GM12891 (cell line): ENCODE data around the gene MAP3K7CL. TPM values are rescaled to one million over a fixed set of nuclear protein-coding genes. Genes with fewer than 3 reads are reported as not detected.

Source experiments
- DNase-seq: peaks from one replicate; pipeline ENCODE4 v3.0.0; 2011; ENCODE audit warnings: low spot score; ENCODE audit not compliant: insufficient read length
- FAIRE-seq: peaks from 2 replicates; lab custom pipeline; 2011; peaks lifted over from hg19 to GRCh38; lab: Jason Lieb, UNC
- PAX5 ChIP-seq: IDR thresholded peaks from 2 replicates; pipeline ENCODE4 v1.6.1; 2011; ENCODE audit warnings: low read length, moderate library complexity, mild to moderate bottlenecking; ENCODE audit not compliant: insufficient read depth, severe bottlenecking
- POLR2A ChIP-seq: IDR thresholded peaks from 2 replicates; pipeline ENCODE4 v1.6.1; 2011; ENCODE audit warnings: low read depth, low read length, control low read depth
- POLR2AphosphoS5 ChIP-seq: IDR thresholded peaks from 2 replicates; pipeline ENCODE4 v1.6.1; 2011; ENCODE audit warnings: low read depth, low read length, control low read depth
- POU2F2 ChIP-seq: IDR thresholded peaks from 2 replicates; pipeline ENCODE4 v1.6.1; 2011; ENCODE audit warnings: low read depth, mild to moderate bottlenecking, control low read depth, low read length, moderate library complexity
- SPI1 ChIP-seq: IDR thresholded peaks from 2 replicates; pipeline ENCODE4 v1.6.1; 2011; ENCODE audit warnings: low read depth, low read length, control low read depth
- TAF1 ChIP-seq: IDR thresholded peaks from 2 replicates; pipeline ENCODE4 v1.6.1; 2011; ENCODE audit warnings: low read depth, low read length, control low read depth
- polyA plus RNA-seq: library from polyadenylated mRNA; unstranded; fragments of >200 nt; gene quantifications from one replicate; pipeline ENCODE4 v1.2.1, GENCODE V29; 2012; ENCODE audit warnings: low read depth, missing spikeins, inconsistent platforms; ENCODE audit not compliant: missing spikeins

Gene MAP3K7CL, protein sequence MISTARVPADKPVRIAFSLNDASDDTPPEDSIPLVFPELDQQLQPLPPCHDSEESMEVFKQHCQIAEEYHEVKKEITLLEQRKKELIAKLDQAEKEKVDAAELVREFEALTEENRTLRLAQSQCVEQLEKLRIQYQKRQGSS
- 13.5 TPM for polyA plus RNA-seq

DNA sequence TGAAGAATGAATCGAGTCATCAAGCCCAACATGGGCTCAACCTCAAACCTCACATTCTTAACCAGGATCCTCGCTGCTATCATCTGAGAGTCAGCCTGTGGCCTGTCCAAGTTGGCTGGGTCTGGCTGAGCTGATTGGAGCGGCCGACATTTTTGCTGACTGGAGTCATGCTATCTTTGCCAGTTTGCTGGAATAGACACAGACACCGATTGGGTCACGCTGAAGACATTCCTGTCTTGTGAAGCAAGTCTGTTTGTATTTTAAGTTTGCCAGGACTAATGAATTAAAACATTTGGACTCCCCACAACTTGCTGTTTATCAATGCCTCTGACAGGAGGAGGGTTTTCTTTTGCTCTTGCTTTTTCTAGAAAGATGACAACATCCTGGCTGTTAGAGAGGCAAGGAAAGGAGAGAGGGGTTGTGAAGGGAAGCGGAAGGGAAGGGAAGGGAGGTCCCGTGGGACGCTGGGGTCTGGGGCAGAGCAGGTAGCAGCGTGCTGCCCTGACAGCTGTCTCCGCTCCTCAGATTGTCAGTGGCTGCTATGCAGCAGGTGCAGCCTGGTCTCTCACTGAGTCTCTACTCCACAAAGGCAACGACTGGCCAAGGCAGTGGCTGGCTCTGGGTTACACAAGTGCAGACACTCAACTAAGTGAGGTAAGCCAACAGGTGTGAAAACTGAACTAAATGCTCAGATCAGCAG, at the start of gene MAP3K7CL:
Gene MAP3K7CL, plus strand, starts transcription at position 375 of the 700 bp plus-strand sequence. CDS start 2,701 bp downstream, outside the sequence.
- DNase-seq (no peak), FAIRE-seq (no peak)
- TF ChIP-seq POLR2AphosphoS5 (no peak), POU2F2 (no peak), TAF1 (no peak)

DNA sequence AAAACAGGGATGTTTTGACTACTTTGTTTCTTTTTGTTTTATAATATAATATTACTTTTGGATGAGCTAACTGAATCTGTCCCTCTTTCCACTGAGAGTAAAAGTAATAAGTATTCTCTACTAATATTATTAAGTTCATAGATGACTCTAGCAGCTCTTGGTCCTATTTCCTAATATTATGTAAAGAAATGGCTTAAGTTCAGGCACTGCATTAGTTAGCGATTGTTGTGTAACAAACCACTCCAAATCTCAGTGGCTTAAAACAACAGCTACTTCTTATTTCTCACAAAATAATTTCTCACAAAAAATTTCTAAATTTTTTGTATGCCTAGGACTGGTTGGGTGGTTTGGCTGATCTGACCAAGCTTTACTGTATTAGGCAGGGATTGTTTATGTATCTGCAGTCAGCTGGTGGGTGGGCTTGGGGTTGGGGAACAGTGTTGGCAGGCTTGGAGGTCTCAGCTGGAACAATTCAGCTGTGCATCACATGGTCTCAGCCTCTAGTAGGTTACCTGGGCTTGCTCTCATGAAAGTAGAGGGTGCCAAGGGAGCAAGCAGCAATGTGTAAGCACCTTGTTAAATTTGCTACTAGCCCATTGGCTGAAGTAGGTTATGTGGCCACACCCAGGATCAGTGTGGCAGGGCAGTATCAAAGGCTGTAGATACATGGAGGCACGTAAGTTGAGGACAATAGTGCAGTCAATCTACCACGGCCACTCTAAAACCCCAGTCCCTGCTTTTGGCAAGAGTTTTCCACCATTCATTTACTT, 48.2 kb upstream of the MAP3K7CL start:
- no peak for DNase-seq
- TF ChIP-seq TAF1 (no peak), SPI1 (no peak), POU2F2 (no peak), POLR2A (no peak), POLR2AphosphoS5 (no peak)
- peak; percentile 76 for FAIRE-seq

DNA sequence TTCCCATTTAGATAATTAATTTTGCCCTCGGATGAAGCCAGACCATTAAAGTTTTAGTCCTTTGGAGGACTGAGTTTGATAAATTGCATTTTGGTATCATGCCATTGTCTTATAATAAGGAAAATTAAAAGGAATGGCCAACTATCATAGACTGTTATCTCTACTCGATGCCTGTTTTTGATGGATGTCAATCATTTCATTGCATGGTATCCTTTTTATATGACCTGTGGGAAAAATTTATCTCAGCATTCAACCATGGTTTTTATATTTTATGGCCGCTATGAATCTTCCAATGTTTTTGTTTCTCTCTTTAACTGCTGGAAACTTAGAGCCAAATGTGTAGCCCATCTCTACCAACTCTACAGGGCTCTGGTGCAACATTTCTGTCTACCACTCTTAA, 47.1 kb upstream of the MAP3K7CL start:
- FAIRE-seq (no peak), DNase-seq (no peak)
- TF ChIP-seq POLR2A (no peak), POLR2AphosphoS5 (no peak)

DNA sequence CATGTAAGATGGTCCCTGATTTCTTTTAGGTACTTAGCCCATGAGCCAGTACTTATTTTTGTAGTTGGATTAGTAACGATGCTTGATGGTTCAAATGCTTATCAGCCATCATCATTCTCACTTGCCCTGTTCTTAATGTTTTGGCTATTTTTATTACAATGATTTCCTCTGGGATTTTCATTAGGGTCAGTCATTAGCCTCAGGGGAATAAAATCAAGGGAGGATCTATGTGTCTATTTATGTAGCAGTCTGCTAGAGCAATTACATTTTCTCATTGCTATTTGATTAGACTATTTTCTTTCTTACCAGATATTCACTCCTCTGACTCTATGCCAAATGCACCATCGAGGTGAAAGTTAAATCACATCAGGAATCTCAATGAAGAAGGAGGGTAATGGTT, 46.1 kb upstream of the MAP3K7CL start:
- peak; percentile 45 for FAIRE-seq
- TF ChIP-seq POU2F2 (no peak), TAF1 (no peak)

DNA sequence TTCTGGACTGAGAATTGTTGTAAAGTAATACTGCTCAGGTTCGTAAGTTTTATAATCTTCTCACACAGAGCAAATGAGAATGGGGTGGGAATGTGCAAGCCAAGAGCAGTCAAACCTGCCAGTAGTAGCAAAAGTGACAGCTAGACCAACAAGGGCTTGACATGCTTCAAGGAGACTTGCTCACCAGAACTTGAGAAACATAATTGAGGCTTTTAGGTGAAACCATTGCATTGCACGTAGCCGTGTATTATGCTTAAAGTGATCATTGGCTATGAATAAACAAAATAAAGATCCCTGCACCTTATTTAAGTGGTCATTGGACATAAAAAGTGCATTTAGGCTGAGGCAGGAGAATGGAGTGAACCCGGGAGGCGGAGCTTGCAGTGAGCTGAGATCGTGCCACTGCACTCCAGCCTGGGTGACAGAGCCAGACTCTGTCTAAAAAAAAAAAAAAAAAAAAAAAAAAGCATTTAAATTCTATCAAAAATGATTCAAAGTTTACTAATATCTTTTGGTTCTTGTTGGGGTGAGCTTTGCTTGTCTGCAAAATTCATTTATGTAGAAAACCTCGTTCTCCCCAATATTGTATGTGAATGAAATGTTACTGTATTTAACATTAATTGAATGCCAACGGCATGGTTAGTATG, 45.2 kb upstream of the MAP3K7CL start:
- FAIRE-seq = no peak
- no peak for DNase-seq
- TF ChIP-seq TAF1 (no peak), PAX5 (no peak), POLR2AphosphoS5 (no peak), POLR2A (no peak)

More for the DNA sequence above, 46.1 kb upstream of the MAP3K7CL start:
- no peak for DNase-seq

DNA sequence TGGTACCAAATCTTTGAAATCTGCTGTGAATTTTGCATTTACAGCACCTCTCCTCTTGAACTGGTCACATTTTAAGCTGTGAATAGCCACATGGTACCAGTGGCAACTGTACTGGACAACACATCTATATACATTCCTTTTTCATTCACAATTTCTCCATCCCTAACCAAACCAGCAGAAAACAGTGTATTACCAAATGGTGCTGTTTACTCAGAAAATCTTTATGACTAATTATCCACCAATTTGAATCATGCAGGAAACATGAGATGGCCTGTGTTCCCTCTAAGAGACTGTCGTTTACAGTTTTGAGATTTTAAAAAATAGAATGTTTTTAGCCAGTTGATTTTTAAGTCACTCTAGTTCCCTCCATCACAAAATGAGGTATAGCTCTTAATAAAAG, 39.4 kb upstream of the MAP3K7CL start:
- TF ChIP-seq TAF1 = no peak
- no peak for TF ChIP-seq POLR2AphosphoS5
- TF ChIP-seq POLR2A = no peak
- no peak for TF ChIP-seq PAX5
- no peak for TF ChIP-seq SPI1
- no peak for TF ChIP-seq POU2F2
- no peak for DNase-seq
- no peak for FAIRE-seq

DNA sequence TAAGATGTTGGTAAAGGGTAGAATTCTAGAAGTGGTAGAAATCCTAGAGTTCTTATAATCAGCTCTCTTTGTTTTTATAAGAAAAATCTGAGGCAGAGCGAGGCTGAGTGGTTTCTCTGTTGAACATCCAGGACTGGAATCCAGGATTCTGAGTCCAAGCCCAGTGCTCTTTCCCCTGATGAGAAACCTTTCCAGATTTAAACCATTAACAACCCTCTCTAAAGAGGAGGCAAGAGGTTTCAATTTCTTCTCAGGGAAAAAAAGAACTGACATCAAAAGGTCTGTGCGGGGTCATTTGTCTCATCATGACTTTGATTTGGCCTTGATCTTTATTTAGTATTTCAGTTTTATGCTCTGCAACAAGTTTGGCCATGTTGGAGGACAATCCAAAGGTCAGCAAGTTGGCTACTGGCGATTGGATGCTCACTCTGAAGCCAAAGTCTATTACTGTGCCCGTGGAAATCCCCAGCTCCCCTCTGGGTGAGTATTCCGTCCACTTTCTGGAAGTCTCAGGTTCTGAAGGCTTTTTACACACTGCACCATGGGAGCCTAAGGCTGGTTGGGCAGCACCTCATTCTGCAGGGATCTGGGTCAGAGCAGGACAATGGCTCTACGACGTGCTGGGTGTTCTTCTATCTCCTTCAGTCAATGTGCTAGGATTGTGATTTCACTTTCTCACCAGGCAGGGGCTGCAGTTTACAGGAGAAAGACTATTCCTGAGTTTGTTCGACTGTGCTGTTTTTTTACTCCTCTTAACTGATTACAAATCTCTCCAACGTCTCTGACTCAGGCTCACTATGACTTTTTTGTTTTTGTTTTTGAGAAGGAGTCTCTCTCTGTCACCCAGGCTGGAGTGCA, 38.1 kb upstream of the MAP3K7CL start:
- no peak for TF ChIP-seq TAF1
- TF ChIP-seq POLR2A = no peak
- no peak for TF ChIP-seq SPI1
- TF ChIP-seq PAX5 = no peak
- no peak for TF ChIP-seq POLR2AphosphoS5
- no peak for DNase-seq
- no peak for FAIRE-seq

DNA sequence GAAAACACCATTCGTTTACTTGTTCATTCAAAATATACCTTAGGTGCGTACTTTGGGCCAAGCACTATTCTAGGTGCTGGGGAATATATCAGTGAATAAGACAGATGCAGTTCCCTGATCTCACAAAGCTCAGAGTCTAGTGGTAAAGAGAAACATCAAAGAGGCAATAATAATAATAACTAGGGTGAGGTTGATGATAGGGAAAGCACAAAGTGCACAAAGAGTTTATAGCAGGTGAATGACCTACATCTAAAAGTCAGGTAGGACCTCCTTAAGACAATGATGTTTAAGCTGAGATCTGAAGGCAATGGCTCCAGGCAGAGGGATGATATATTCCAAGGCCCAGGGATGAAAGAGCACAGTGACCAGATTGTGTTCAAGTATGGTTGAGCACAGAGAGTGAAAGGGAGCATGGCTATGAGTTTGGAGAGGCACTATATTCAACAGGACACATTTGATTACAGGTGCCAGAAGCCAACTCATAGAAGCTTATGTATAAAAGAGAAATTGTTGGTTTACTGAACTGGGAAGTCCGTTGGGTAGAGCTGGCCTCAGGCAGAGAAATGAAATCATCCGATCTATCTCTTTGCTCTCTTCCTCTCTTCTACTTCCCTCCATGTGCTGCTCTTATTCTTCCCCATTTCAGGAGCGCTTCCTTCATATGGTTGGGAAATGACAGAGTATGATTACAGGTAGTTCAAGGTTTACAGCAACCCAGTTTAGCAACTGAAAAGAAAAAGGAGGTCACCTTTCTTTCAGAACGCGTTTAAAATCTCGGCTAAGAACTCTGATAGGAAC, 34.0 kb upstream of the MAP3K7CL start:
- no peak for DNase-seq
- TF ChIP-seq SPI1 = no peak
- no peak for TF ChIP-seq TAF1
- no peak for TF ChIP-seq POLR2A
- TF ChIP-seq POU2F2 = no peak
- TF ChIP-seq POLR2AphosphoS5 = no peak
- no peak for TF ChIP-seq PAX5
- no peak for FAIRE-seq

DNA sequence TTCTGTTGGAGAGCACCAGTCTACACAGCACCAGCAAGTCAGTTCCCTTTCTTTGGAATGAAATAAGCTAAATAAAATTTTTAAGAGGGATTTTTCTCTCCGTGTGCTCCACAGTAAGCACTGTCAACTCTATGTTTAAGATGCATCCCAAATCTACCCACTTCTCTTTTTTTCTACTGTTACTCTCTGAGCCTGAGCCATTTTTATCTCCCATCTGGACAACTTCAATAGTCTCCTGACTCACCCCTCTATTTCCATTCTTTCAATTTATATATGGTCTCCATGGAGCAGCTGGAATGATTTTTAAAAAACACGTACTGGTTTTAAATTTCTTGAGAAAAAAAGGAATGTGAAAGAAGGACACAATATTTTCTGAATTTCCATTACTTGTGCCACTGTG, 32.3 kb upstream of the MAP3K7CL start:
- no peak for FAIRE-seq
- no peak for DNase-seq
- TF ChIP-seq PAX5 (no peak), POLR2AphosphoS5 (no peak), TAF1 (no peak), POU2F2 (no peak), POLR2A (no peak), SPI1 (peak; percentile 9; the same call in 1 of the 2 replicates)
